Astrocyte (in vitro differentiated cells and primary cell): ENCODE measurements around the gene EVC.

ENCODE experiments used
- EZH2 ChIP-seq: IDR thresholded peaks from 2 replicates; pipeline ENCODE4 v1.6.1; 2012; ENCODE audit warnings: mild to moderate bottlenecking, low read length, inconsistent platforms; ENCODE audit not compliant: insufficient read depth
- TF ChIP-seq, protein P1 (sequence below): IDR thresholded peaks from 2 replicates; pipeline ENCODE4 v1.5.1; 2011; ENCODE audit warnings: low read depth, mild to moderate bottlenecking, inconsistent platforms, low read length, moderate library complexity; ENCODE audit not compliant: insufficient read depth

DNA sequence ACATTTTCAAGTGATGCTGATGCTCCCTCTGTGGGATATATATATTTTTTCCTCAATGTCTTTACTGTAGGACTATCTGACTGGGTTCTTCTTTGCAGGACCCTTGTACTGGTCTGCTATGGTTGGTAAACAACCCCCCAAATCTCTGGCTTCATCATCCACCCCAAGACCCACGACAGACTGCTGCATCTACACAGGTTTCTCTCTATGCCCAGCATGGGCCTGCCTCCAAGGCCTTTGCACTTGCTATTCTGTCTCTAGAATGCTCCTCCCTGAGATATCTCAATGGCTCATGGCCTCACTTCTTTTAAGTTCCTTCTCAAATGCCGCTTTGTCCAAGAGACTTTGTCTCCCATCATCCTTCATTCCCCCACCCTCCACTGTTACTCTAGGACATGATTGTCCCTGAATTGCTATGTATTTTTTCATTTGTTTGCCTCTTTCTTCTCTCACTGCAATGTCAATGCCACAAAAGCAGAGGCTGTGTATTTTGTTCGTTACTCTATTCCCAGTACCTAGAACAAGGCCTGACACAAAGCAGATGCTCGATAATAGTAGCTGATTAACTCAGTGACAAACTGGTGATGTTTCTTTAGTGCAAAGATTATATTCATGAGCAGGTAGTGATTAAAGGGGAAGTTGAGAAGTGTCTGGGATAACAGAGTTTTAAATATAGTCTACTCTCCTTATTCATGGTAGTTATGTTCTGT is 6.6 kb downstream of the EVC start:
- TF ChIP-seq, protein P1, sequence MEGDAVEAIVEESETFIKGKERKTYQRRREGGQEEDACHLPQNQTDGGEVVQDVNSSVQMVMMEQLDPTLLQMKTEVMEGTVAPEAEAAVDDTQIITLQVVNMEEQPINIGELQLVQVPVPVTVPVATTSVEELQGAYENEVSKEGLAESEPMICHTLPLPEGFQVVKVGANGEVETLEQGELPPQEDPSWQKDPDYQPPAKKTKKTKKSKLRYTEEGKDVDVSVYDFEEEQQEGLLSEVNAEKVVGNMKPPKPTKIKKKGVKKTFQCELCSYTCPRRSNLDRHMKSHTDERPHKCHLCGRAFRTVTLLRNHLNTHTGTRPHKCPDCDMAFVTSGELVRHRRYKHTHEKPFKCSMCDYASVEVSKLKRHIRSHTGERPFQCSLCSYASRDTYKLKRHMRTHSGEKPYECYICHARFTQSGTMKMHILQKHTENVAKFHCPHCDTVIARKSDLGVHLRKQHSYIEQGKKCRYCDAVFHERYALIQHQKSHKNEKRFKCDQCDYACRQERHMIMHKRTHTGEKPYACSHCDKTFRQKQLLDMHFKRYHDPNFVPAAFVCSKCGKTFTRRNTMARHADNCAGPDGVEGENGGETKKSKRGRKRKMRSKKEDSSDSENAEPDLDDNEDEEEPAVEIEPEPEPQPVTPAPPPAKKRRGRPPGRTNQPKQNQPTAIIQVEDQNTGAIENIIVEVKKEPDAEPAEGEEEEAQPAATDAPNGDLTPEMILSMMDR: no peak
- TF ChIP-seq EZH2: no peak
